Nephron (organoid): ENCODE measurements around the gene NOM1.

Experiments
- H3K27ac Mint-ChIP-seq, 3 experiments: 2 replicates each; pipeline ENCODE4 v1.8.0; 2020; ENCODE audit warnings: mixed read lengths in 3 of 3, mild to moderate bottlenecking in 2 of 3, moderate library complexity in 1 of 3
- H3K27me3 Mint-ChIP-seq: 2 replicates; pipeline ENCODE4 v1.8.0; 2021; ENCODE audit warnings: low read depth, mild to moderate bottlenecking, moderate library complexity, mixed read lengths
- H3K36me3 Mint-ChIP-seq: 2 replicates; pipeline ENCODE4 v1.8.0; 2020; ENCODE audit warnings: low read depth, mixed read lengths
- H3K4me1 Mint-ChIP-seq: 2 replicates; pipeline ENCODE4 v1.8.0; 2020; ENCODE audit warnings: mixed read lengths
- H3K4me3 Mint-ChIP-seq, 3 experiments: 2 replicates each; pipeline ENCODE4 v1.8.0; 2020; ENCODE audit warnings: mild to moderate bottlenecking in 3 of 3, mixed read lengths in 3 of 3, moderate library complexity in 2 of 3
- H3K9me3 Mint-ChIP-seq: 2 replicates; pipeline ENCODE4 v1.8.0; 2020; ENCODE audit warnings: mixed read lengths
- TF ChIP-seq, protein P1 (sequence below), 3 experiments: fragments of 200-600 bp; sonication (generic); IDR thresholded peaks; one replicate each; pipeline ENCODE4 v1.5.0; 2021; ENCODE audit warnings: antibody characterized with exemption in 3 of 3; ENCODE audit not compliant: unreplicated experiment in 3 of 3

Gene NOM1

DNA sequence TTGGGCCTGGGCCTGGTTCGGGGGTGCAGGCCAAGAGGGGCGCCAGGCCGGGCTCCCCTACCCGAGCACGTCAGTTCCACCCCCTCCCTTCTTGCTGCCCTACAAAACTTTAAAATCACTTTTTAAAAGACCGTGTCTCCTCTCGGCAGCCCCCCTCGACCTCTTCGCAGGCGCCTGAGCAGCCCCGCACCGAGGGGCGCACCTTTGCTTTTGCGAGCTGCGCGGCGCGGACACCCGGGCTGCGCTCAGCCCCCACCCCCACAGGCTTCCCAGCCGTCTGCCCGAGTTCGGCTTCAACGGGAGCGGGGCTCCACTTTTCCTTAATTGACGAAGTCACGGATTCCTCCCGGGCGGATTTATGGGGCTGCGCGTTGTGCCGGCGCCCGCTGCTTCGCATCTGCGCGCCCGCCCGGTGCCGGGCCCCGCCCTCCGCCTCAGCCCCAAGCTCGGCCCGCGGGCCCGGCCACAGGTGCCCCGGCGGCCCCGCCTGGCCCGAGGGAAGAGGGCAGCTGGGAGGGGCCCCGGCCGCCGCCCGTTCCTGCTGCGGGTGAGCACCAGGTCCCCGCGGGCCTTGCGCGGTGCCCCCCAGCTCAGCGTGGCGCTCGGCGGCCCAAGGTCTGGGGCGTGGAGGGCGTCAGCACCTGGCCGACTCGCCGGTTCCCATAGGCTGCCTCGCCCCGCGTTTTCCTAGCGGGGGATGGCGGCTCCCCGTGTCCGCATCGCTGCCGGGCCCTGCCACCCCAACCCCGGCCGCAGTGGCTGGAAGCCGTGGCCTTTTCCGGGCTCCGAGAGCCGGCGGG is 71.8 kb downstream of the NOM1 start:
- H3K9me3 Mint-ChIP-seq = peaks cover 5% of the 10 kb centered on the region
- TF ChIP-seq, protein P1, sequence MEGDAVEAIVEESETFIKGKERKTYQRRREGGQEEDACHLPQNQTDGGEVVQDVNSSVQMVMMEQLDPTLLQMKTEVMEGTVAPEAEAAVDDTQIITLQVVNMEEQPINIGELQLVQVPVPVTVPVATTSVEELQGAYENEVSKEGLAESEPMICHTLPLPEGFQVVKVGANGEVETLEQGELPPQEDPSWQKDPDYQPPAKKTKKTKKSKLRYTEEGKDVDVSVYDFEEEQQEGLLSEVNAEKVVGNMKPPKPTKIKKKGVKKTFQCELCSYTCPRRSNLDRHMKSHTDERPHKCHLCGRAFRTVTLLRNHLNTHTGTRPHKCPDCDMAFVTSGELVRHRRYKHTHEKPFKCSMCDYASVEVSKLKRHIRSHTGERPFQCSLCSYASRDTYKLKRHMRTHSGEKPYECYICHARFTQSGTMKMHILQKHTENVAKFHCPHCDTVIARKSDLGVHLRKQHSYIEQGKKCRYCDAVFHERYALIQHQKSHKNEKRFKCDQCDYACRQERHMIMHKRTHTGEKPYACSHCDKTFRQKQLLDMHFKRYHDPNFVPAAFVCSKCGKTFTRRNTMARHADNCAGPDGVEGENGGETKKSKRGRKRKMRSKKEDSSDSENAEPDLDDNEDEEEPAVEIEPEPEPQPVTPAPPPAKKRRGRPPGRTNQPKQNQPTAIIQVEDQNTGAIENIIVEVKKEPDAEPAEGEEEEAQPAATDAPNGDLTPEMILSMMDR (IDR thresholded peaks at IDR 0.05; ENCODE audit: unreplicated experiment in 3 of 3) = no peak
- H3K4me3 Mint-ChIP-seq = no peak overlapping the region
- H3K27ac Mint-ChIP-seq = no peak overlapping the region
- peaks cover 96% of the 10 kb centered on the region for H3K27me3 Mint-ChIP-seq
- H3K4me1 Mint-ChIP-seq = peaks cover 4% of the 10 kb centered on the region
- H3K36me3 Mint-ChIP-seq = no peaks in the 10 kb centered on the region

DNA sequence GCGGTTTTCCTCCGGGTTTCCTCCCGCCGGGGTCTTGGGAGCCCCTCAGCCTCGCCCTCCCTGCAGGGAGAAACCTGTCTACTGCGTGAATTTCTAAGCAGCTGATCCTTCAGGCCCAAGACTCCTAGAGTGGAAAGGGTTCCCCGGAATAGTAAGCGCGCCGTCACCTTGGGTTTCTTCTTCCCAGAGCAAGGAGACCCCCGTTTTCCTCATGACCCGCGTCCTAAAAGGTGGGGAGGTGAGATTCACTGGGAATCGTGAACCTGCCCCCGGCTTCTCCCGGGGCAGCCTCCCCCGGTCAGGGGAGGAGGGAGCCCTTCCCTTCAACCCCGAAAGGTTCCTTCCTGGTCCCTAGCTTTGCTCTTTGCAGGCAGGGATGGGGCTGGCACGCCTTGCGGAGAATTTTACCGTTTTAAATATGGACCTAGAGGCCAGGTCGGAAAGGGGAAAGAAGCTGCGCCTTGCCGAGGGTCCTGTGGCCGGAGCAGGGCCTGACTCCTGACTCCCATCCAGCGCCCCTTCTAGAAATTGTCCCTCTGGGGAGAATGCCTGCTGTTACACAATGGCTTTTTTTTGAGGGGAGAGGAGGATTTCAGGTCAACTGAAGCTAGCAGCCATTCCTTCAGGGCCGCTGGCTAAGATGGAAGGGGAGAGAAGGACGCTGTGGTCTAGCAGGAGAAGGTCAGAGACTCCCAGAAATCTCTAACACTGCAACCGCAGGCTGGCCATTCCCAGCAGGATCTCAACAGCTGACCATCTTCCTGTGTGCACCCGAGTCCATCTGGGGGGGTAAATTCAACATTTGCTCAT is 72.6 kb downstream of the NOM1 start:
- peaks cover 5% of the 10 kb centered on the region for H3K9me3 Mint-ChIP-seq
- no peaks in the 10 kb centered on the region for H3K36me3 Mint-ChIP-seq
- TF ChIP-seq, protein P1 (IDR thresholded peaks at IDR 0.05; ENCODE audit: unreplicated experiment in 3 of 3) = no peak
- H3K4me3 Mint-ChIP-seq = no peak overlapping the region
- H3K27me3 Mint-ChIP-seq = peaks cover 96% of the 10 kb centered on the region
- peaks cover 4% of the 10 kb centered on the region for H3K4me1 Mint-ChIP-seq
- H3K27ac Mint-ChIP-seq = no peak overlapping the region
